ENCODE measurements around the gene CMSS1.

DNA sequence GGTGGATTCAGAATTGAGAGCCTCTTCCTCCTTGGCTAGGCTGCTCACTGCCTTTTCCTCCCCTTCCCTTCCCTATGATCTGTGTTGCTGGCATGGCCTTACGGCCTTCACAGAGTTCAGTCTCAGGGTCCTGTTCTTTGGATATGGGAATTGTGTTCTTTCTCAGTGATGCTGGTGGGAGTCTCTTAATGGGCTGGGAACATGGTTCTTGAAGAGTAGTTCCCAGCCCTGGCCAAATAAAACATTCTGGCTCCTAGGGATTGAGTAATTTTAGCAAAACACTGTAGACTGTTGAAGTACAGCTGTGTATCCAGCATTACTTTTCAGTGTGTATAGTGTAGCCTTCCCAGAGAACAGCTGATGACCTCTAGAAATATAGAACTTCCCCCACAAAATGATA lies 319.3 kb downstream of the CMSS1 start:
- no peak for TF ChIP-seq POLR2A (IDR thresholded peaks at IDR 0.05)
- TF ChIP-seq, protein P1, sequence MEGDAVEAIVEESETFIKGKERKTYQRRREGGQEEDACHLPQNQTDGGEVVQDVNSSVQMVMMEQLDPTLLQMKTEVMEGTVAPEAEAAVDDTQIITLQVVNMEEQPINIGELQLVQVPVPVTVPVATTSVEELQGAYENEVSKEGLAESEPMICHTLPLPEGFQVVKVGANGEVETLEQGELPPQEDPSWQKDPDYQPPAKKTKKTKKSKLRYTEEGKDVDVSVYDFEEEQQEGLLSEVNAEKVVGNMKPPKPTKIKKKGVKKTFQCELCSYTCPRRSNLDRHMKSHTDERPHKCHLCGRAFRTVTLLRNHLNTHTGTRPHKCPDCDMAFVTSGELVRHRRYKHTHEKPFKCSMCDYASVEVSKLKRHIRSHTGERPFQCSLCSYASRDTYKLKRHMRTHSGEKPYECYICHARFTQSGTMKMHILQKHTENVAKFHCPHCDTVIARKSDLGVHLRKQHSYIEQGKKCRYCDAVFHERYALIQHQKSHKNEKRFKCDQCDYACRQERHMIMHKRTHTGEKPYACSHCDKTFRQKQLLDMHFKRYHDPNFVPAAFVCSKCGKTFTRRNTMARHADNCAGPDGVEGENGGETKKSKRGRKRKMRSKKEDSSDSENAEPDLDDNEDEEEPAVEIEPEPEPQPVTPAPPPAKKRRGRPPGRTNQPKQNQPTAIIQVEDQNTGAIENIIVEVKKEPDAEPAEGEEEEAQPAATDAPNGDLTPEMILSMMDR (IDR thresholded peaks at IDR 0.05) = no peak
